Left lung (tissue), 10 donors: ENCODE results near the gene PFKFB3. TPM values are rescaled to one million over a fixed set of nuclear protein-coding genes. Genes with fewer than 3 reads are reported as not detected.

Experiments
- ATAC-seq: fragments of 200-7000 bp; cut with Tn5 transposase; one replicate; pipeline ENCODE4 v1.9.1; 2020; ENCODE audit warnings: moderate library complexity
- DNase-seq, 4 donors: peaks; one replicate each; pipeline ENCODE4 v3.0.0-alpha.2; 2013 to 2020
- H3K27ac ChIP-seq, 2 donors: fragments of 200-600 bp; sonication (generic) in 1 of 2; one replicate each; pipeline versions ENCODE4 v1.5.0 to v1.8.0; 2020 to 2021
- H3K27me3 ChIP-seq, 2 donors: fragments of 200-600 bp; sonication (generic) in 1 of 2; one replicate each; pipeline versions ENCODE4 v1.5.0 to v1.8.0; 2020 to 2021
- H3K36me3 ChIP-seq, 2 donors: fragments of 200-600 bp; sonication (generic) in 1 of 2; one replicate each; pipeline versions ENCODE4 v1.5.0 to v1.8.0; 2020 to 2021
- H3K4me1 ChIP-seq, 2 donors: fragments of 200-600 bp; one replicate each; pipeline ENCODE4 v1.8.0; 2021
- H3K4me3 ChIP-seq, 2 donors: fragments of 200-600 bp; sonication (generic) in 1 of 2; one replicate each; pipeline versions ENCODE4 v1.5.0 to v1.8.0; 2020 to 2021; ENCODE audit warnings: mild to moderate bottlenecking in 1 of 2
- H3K9me3 ChIP-seq, 2 donors: fragments of 200-600 bp; sonication (generic) in 1 of 2; one replicate each; pipeline versions ENCODE4 v1.5.0 to v1.8.0; 2020 to 2021
- intact Hi-C, 2 donors: fragments of 100-400 bp; cut with DNase I; formaldehyde crosslinking; loops; one replicate each; pipeline versions ENCODE4 v1.11.2 to v1.14.2; 2022
- polyA plus RNA-seq, 6 donors: library from polyadenylated mRNA; unstranded; fragments of 120-200 nt; gene quantifications; one replicate each; pipeline ENCODE4 v1.2.1, GENCODE V29; 2013; ENCODE audit not compliant: insufficient read length in 6 of 6
- total RNA-seq, 2 donors: library from RNA; stranded (reverse); fragmentation: NEBNext Ultra II Directional; extraction: Animal tissue kit (Norgen Biotek cat#: 25700); gene quantifications; one replicate each; pipeline ENCODE4 v1.2.1, GENCODE V29; 2021
- TF ChIP-seq, protein P1 (sequence below), 2 donors: fragments of 200-600 bp; sonication (generic) in 1 of 2; IDR thresholded peaks; one replicate each; pipeline versions ENCODE4 v1.5.0 to v1.8.0; 2021; ENCODE audit warnings: antibody characterized with exemption in 2 of 2
- donor health status: DM: no; HTN: yes; CAD: no.
- donor health status: DM: no; HTN: no; CAD: no.

PFKFB3 gene
- total and polyA plus RNA-seq, 8 donors: 15.3 to 120 (median 22.5) TPM

DNA sequence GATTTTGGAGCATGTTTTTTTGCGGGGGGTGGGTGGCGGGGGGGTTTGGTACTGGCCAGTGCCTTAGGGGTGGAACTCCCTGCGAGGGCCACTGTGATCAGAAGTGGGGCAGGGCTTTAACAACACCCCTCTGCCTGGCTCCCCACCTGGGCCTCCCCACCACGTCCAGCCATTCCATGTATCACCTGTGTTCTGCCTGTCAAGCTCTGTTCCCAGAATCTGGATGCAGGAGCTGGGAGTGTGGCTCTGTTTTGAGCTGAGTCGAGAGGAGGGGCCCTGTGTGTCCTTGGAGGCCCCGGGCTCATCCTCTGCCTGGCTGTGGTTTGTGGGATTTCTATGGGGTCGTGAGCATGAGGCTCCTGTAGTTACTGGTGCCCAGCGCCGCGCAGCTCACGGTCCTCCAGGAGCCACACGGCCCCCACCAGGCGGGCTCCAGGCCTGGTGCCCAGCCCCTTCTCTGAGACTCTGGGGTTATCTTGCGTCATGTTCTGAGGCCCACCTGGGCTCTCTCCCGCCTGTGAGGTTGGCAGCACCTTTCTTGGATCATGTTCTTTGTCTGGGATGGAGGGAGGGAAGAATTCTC lies 29.6 kb downstream of the PFKFB3 start:
- DNase-seq (no peak), ATAC-seq (no peak)
- Histone ChIP-seq H3K27me3 (no peaks in the 10 kb centered on the region), H3K36me3 (peaks cover 0 to 100% of the 10 kb centered on the region in 2 donors), H3K9me3 (no peaks in the 10 kb centered on the region), H3K4me3 (no peak overlapping the region), H3K27ac (peak overlapping the region in 1 of 2 donors; percentile 7), H3K4me1 (no peaks in the 10 kb centered on the region)
- TF ChIP-seq, protein P1, sequence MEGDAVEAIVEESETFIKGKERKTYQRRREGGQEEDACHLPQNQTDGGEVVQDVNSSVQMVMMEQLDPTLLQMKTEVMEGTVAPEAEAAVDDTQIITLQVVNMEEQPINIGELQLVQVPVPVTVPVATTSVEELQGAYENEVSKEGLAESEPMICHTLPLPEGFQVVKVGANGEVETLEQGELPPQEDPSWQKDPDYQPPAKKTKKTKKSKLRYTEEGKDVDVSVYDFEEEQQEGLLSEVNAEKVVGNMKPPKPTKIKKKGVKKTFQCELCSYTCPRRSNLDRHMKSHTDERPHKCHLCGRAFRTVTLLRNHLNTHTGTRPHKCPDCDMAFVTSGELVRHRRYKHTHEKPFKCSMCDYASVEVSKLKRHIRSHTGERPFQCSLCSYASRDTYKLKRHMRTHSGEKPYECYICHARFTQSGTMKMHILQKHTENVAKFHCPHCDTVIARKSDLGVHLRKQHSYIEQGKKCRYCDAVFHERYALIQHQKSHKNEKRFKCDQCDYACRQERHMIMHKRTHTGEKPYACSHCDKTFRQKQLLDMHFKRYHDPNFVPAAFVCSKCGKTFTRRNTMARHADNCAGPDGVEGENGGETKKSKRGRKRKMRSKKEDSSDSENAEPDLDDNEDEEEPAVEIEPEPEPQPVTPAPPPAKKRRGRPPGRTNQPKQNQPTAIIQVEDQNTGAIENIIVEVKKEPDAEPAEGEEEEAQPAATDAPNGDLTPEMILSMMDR (IDR thresholded peaks at IDR 0.05): no peak
- intact Hi-C loops: no loop called here

DNA sequence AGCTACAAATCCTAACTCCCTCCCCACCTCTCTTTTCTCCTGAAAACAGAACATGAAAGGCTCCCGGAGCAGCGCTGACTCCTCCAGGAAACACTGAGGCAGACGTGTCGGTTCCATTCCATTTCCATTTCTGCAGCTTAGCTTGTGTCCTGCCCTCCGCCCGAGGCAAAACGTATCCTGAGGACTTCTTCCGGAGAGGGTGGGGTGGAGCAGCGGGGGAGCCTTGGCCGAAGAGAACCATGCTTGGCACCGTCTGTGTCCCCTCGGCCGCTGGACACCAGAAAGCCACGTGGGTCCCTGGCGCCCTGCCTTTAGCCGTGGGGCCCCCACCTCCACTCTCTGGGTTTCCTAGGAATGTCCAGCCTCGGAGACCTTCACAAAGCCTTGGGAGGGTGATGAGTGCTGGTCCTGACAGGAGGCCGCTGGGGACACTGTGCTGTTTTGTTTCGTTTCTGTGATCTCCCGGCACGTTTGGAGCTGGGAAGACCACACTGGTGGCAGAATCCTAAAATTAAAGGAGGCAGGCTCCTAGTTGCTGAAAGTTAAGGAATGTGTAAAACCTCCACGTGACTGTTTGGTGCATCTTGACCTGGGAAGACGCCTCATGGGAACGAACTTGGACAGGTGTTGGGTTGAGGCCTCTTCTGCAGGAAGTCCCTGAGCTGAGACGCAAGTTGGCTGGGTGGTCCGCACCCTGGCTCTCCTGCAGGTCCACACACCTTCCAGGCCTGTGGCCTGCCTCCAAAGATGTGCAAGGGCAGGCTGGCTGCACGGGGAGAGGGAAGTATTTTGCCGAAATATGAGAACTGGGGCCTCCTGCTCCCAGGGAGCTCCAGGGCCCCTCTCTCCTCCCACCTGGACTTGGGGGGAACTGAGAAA lies 30.4 kb downstream of the PFKFB3 start:
- intact Hi-C loops: no loop called here
- Histone ChIP-seq H3K9me3 (no peaks in the 10 kb centered on the region), H3K4me3 (no peak overlapping the region), H3K27me3 (no peaks in the 10 kb centered on the region), H3K36me3 (peaks cover 0 to 95% of the 10 kb centered on the region in 2 donors), H3K27ac (peak overlapping the region in 1 of 2 donors; percentile 7), H3K4me1 (peaks cover 0 to 4% of the 10 kb centered on the region in 2 donors)
- TF ChIP-seq, protein P1 (IDR thresholded peaks at IDR 0.05): no peak
- ATAC-seq (no peak), DNase-seq (no peak)

DNA sequence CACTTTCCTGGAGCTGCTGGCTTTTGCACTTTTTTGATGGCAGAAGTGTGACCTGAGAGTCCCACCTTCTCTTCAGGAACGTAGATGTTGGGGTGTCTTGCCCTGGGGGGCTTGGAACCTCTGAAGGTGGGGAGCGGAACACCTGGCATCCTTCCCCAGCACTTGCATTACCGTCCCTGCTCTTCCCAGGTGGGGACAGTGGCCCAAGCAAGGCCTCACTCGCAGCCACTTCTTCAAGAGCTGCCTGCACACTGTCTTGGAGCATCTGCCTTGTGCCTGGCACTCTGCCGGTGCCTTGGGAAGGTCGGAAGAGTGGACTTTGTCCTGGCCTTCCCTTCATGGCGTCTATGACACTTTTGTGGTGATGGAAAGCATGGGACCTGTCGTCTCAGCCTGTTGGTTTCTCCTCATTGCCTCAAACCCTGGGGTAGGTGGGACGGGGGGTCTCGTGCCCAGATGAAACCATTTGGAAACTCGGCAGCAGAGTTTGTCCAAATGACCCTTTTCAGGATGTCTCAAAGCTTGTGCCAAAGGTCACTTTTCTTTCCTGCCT lies 31.1 kb downstream of the PFKFB3 start:
- intact Hi-C loops: no loop called here
- peaks cover 0 to 87% of the 10 kb centered on the region in 2 donors for H3K36me3 ChIP-seq

DNA sequence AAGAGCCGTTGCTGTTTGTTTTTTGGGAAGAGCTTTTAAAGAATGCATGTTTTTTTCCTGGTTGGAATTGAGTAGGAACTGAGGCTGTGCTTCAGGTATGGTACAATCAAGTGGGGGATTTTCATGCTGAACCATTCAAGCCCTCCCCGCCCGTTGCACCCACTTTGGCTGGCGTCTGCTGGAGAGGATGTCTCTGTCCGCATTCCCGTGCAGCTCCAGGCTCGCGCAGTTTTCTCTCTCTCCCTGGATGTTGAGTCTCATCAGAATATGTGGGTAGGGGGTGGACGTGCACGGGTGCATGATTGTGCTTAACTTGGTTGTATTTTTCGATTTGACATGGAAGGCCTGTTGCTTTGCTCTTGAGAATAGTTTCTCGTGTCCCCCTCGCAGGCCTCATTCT lies 31.6 kb downstream of the PFKFB3 start:
- intact Hi-C loops: no loop called here
- peaks cover 0 to 82% of the 10 kb centered on the region in 2 donors for H3K36me3 ChIP-seq
- no peak for ATAC-seq
- H3K4me1 ChIP-seq: peaks cover 0 to 17% of the 10 kb centered on the region in 2 donors
- no peaks in the 10 kb centered on the region for H3K9me3 ChIP-seq
- DNase-seq: no peak
- no peak overlapping the region for H3K4me3 ChIP-seq
- TF ChIP-seq, protein P1 (IDR thresholded peaks at IDR 0.05): no peak
- H3K27me3 ChIP-seq: no peaks in the 10 kb centered on the region
- no peak overlapping the region for H3K27ac ChIP-seq

More for the DNA sequence above, 31.1 kb downstream of the PFKFB3 start:
- H3K9me3 ChIP-seq: no peaks in the 10 kb centered on the region
- TF ChIP-seq, protein P1 (IDR thresholded peaks at IDR 0.05): no peak
- peaks cover 0 to 11% of the 10 kb centered on the region in 2 donors for H3K4me1 ChIP-seq
- DNase-seq (no peak), ATAC-seq (no peak)
- no peak overlapping the region for H3K4me3 ChIP-seq
- H3K27me3 ChIP-seq: no peaks in the 10 kb centered on the region
- H3K27ac ChIP-seq: no peak overlapping the region
